ENCODE results near the gene MIEF1.
"Not testable (repeated sequence)": the region's sequence is repeated elsewhere in the genome, so short reads cannot be mapped to it uniquely, and the experiment has no call there.

The MIEF1 gene

GRCh38 chr22:39490966-39491680, 11.0 kb upstream of the MIEF1 start:
- no peak for DNase-seq

- DNase-seq, result no peak
Observed at GRCh38 chr22:39491696-39492095, 10.4 kb upstream of the MIEF1 start.

- DNase-seq, result no peak
Observed at GRCh38 chr22:39492186-39492585, 9.9 kb upstream of the MIEF1 start.

- DNase-seq, result no peak
Observed at GRCh38 chr22:39493759-39494158, 8.3 kb upstream of the MIEF1 start.

GRCh38 chr22:39494471-39495120, 7.5 kb upstream of the MIEF1 start:
- DNase-seq, result no peak

- peak; percentile 63 for DNase-seq
Observed at GRCh38 chr22:39496131-39496838, 5.8 kb upstream of the MIEF1 start.

GRCh38 chr22:39497429-39497828, 4.7 kb upstream of the MIEF1 start:
- DNase-seq, result no peak

GRCh38 chr22:39498368-39498767, 3.7 kb upstream of the MIEF1 start:
- DNase-seq, result no peak

- no peak for DNase-seq
Observed at GRCh38 chr22:39498802-39499201, 3.3 kb upstream of the MIEF1 start.

GRCh38 chr22:39500101-39500500, 2.0 kb upstream of the MIEF1 start:
- no peak for DNase-seq

GRCh38 chr22:39501644-39502108, 414 bp upstream of the MIEF1 start:
- no peak for DNase-seq

GRCh38 chr22:39502789-39503409, 809 bp downstream of the MIEF1 start:
- no peak for DNase-seq

- no peak for DNase-seq
Observed at GRCh38 chr22:39503630-39504029, 1.5 kb downstream of the MIEF1 start.

GRCh38 chr22:39504071-39504470, 2.0 kb downstream of the MIEF1 start:
- DNase-seq, result no peak

GRCh38 chr22:39507021-39507420, 4.9 kb downstream of the MIEF1 start:
- not testable (repeated sequence) for DNase-seq

GRCh38 chr22:39508393-39508792, 6.3 kb downstream of the MIEF1 start:
- DNase-seq, result no peak

- DNase-seq, result no peak
Observed at GRCh38 chr22:39510529-39511149, 8.5 kb downstream of the MIEF1 start.

- no peak for DNase-seq
Observed at GRCh38 chr22:39511226-39511625, 9.1 kb downstream of the MIEF1 start.

- DNase-seq, result no peak
Observed at GRCh38 chr22:39512026-39512425, 9.9 kb downstream of the MIEF1 start.

GRCh38 chr22:39513791-39514190, 11.7 kb downstream of the MIEF1 start:
- DNase-seq, result no peak

GRCh38 chr22:39514373-39514973, 12.4 kb downstream of the MIEF1 start:
- DNase-seq, result peak; percentile 27

GRCh38 chr22:39515266-39516050, 13.4 kb downstream of the MIEF1 start:
- no peak for DNase-seq
